Inferior parietal cortex (tissue), 1 donor: Measurements from ENCODE around the gene SLC9A3.

ENCODE experiments used
- DNase-seq: peaks from one replicate; pipeline ENCODE4 v3.0.0-alpha.2; 2016; ENCODE audit errors: extremely low spot score

SLC9A3 gene

DNA sequence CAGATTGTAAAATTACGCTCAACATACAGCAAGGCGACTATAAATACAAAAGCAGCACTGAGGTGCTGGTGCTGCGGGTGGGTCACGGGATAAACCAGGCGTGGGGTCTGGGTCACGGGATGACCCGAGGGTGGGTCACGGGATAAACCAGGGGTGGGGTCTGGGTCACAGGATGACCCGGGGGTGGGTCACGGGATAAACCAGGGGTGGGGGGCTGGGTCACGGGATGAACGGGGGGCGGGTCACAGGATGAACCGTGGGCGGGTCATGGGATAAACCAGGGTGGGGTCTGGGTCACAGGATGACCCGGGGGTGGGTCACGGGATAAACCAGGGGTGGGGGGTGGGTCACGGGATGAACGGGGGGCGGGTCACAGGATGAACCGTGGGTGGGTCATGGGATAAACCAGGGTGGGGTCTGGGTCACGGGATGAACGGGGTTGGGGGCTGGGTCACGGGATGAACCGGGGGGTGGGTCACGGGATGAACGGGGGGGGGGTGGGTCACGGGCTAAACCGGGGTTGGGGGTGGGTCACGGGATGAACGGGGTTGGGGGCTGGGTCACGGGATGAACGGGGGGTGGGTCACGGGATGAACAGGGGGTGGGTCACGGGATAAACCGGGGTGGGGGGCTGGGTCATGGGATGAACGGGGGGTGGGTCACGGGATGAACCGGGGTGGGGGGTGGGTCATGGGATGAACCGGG, 30.2 kb upstream of the SLC9A3 start:
- DNase-seq, result no peak

DNA sequence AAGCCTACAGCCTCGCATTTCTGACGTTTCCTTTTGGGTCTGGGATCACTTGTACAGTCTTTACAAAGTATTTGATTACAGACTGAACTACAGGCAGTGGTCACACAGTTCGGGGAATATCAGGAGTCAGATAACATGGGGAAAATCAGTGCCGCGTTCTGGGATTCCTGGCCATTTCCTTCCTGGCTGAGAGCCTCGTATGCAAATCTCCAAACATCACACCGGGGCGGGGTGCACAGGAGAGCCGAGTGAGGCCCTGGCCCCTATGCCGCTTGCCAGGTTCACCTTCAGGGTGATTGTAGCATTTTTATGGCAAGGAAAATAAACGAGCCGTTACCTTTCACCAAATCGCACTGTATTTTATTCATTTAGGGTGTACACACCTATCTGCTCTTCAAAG, 29.6 kb upstream of the SLC9A3 start:
- DNase-seq, result no peak

GRCh38 chr5:551406-551805, 27.2 kb upstream of the SLC9A3 start:
- DNase-seq, result no peak

DNA sequence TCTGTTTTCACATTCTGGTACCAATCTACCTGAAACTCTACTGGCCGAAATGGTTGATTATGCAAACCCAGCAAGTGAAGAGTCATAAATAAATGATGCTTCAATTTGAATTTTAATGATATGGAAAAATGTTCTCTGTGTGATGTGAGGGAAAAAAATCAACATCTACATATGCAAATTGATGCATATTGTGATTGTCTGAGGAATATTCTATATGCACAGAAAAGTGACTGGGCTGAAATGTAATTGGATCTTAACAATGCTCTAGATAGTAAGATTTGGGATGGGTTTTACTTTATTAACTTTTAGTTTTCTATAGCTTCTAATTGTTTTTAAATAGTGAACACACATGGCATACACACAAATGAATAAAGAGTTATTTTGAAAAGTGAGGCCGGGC, 25.0 kb upstream of the SLC9A3 start:
- DNase-seq, result no peak

DNA sequence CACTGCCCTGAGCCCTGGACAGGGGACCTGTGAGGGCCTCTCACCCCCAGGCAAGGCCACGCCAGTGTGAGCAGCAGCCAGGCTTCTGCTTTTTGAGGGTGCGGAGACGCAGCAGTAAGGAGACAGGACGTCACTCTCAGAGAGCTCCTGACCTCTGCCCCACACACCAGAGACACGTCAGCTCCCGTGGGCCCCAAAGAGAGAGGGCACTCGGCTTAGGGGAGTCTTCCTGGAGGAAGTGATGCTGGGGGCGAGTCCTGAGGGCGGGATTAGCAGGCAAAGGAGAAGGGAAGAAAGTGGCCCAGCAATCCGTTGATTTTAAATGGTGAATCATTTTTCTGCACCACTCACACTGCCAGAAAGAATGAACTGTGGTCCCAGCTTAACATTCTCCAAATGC, 24.0 kb upstream of the SLC9A3 start:
- no peak for DNase-seq

DNA sequence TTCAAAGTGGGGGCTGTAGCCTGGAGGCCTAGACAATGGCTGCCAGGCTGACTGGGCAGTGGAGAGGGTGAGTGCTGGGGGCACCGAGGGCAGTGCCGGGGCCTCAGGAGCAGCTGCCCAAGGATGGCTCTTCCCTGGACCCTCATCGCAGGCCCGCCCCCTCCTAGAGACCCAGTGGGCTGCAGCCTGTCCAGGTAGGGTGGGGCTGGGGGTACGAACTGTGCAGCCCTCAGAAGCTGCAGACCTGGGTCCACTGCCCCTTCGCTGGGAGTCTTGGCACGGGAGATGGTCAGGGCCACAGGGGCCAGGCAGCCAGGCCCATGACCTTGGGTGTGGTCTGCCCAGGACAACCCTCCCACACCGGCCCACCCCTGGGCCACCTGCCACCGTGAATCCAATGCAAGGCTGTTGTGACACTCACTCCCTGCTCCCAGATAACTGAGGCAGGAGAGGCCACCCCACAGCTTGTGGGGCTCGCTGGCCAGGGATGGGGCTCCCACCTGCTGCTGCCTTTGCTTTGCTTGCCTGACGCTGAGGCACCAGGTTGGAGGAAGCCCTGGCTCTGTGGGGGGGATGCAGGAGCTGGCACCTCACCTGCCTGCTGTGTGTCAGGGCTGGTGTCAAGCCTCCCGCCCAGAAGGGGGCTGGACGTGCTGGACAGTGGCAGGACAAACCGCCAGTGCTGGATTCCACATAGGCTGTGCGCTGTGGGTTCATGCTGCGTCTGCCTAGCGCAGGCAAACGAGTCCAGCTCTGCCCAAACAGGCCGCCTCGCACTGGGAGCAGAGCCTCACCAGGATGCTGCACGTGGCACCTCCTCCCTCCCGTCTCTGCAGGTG, 23.1 kb upstream of the SLC9A3 start:
- DNase-seq, result no peak

DNA sequence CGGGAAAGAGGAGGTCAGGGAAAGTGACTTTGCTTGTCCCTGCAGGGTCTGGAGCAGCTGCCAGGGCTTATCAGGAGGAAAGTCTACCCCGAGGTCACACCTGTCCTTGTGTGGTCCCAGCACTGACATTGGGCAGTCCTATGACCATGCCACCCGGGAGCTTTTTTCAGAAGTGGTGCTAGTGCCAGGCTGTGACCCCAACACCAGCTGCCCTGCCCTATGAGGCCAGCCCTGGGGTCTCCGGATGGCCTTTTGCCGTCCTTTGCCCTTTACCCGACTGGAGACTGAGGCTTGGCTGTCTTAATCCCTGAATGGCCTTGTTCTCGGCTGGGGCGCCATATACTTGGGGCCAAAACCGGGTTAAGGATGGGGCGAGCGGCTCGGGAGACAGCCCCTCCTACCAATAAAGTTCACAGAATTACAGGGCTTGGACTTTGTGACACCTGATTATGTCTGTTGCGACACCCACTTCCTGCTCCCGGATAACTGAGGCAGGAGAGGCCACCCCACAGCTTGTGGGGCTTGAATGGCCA, 22.2 kb upstream of the SLC9A3 start:
- no peak for DNase-seq

- no peak for DNase-seq
Measured at GRCh38 chr5:545641-546375, 21.6 kb upstream of the SLC9A3 start.

DNA sequence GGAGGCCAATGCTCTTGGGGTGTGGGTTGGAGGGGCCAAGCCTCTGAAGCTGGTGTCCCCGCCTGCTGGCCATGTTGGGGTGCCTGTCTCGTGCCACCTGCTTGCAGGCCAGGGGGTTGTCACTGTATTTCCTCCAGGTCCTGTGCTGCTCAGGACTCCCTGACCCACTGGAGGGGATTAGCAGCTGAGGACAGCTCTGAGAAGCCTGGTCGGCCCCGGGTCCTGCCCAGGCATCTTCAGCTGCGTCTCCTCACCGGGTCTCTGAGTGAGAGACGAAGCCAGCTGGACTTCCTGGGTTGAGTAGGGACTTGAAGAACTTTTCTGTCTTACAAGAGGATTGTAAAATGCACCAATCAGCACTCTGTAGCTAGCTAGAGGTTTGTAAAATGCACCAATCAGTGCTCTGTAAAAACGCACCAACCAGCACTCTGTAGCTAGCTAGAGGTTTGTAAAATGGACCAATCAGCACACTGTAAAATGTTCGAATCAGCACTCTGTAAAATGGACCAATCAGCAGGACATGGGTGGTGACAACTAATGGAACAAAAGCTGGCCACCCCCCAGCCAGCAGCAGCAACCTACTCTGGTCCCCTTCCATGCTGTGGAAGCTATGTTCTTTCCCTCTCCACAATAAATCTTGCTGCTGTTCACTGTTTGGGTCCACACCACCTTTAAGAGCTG, 20.6 kb upstream of the SLC9A3 start:
- no peak for DNase-seq

DNA sequence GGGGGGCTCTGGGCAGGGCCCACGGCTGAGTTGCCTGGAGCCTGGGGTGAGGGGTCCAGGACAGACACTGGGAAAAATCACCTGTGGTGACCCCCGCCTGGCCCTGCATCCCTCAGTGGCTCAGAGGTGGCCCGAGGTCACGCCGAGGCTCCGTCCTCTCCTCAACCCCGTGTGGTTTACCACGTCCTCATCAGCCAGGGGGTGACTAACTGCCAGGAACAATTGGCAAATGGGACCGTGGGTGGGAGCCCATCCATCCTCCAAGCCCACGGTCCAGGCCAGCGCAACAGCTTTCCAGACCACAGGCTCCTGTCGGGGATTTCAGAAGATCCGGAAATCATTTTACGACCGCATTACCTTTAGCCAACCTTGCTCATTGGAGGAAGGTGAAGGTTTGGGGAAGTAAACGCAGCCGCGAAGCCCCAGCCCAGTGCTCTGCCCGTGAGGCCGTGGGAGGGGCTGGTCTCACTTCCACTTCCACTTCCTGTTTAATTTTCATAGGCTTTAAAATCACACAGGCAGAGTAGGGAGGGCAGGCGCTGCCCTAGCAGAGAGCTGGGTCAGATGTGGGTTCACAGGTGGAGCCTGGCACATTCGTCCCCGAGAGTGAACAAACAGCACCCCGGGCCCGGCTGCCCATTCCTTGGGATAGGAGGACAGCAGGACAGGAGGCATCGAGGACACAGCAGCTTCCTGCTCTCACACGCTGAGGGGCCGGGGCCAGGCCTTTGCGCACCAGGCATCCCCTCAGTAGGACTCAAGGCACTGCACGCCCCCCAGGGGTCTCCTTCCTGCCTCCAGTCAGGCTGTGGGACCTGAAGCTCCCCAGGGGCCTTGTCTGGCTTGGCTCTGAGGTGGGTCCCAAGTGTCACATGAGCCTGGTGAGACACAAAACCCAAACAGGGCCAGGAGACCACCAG, 19.8 kb upstream of the SLC9A3 start:
- peak; percentile 5 for DNase-seq

- no peak for DNase-seq
Measured at GRCh38 chr5:543351-543750, 19.1 kb upstream of the SLC9A3 start.

- DNase-seq, result no peak
Measured at GRCh38 chr5:542319-543311, 18.4 kb upstream of the SLC9A3 start.

- no peak for DNase-seq
Measured at GRCh38 chr5:541539-542318, 17.5 kb upstream of the SLC9A3 start.

DNA sequence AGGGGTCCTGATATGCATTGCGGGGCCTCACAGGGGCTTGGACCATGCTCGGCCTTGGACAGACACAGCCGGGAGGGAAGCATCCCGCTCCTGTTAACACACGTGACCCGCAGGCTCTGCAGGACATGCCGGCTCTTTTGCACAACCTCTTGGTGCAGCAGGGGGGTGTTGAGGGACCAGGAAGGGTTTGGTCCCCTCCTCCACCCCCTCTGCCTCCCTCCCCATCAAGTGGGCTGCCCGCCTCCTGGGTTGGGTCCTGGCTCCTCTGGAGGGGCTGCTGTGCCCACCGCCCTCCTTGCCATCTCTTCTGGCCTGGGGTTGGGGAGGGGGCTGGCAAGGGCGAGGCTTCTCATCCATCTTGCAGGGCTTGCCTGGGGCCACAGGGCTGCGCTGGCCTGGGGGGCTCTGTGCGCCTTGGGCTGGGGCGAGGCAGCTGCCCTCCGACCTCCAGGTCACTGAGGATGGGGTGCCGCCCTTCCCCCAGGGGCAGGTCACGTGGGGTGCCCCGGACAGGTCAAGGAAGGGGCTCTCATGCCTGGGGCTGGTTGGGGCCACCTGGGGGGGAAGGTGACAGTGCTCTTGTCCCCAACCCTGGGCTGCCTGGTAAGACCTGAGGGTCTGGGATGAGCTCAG, 16.8 kb upstream of the SLC9A3 start:
- no peak for DNase-seq

DNA sequence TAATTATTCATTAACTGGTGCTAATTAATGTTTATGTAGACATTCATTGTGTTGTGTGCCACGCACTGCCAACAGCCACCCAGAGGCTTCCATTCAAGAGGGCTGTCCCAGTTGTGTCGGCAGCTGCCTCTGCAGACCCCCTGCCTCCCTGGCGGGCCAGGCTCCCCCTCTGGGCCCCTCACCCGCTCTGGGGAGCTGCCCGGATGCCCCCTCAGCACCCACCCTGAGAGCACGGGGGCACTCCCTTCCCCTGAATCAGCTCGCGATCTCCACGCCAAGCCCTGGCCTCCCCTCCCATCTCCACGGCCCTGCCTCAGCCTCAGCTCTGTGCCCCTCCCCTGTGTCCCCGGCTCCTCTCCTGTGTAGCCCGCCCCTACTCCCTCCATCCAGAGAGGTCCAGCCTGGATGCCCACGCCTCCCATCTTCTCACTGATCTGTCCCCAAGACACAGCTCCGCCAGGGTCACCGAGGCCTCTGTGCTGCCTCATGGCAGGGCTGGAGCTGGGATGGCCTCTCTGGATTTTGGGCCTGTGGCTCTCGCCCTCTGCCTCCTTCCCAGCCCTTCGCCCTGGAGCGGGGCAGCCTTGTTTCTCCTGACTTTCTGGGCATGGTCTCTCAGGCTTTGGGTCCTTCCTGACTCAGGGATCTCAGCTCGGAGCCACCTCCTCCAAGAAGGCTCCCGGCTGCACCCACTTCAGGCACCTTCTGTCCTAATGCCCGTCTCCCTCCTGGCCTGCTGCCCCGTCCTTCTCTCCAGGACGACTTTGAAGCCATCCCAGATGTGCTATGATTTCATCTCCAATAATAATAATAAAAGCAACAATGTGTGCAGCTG, 16.0 kb upstream of the SLC9A3 start:
- DNase-seq, result no peak

DNA sequence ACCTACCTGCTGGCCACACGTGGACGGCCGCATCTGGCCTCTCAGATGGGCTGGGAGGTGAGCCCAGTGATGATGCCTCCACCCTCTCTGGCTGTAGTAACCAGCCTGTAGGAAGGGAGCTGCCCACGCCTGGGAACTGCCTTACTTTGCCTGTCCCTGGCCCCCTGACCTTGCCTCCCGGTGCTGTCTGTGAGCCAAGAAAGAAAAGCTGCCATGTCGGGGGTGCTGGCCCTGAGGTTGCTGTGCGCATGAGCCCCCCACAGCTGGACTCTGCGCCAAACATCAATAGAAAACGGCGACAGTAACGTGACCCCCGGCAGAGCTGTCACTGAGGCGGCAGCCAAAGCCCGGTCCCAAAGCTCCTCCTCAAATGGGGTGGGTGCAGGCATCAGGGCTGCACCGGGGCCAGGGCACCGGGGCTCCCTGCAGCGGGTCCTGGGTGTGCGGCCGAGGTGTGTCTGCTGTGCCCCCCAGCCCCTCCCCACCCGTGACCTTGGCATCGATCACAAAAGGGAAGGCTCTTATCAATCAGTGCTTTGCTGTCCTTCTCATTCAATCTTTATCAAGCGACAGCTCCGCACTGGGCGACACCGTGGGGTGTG, 15.3 kb upstream of the SLC9A3 start:
- no peak for DNase-seq
